Panc1 (cell line): ENCODE data around the gene LTF.

Source experiments
- POLR2AphosphoS5 ChIP-seq: IDR thresholded peaks from 2 replicates; pipeline ENCODE4 v1.6.1; 2012; ENCODE audit warnings: mild to moderate bottlenecking, low read depth, low read length, moderate library complexity
- REST ChIP-seq, 2 experiments: IDR thresholded peaks; 2 replicates each; pipeline ENCODE4 v1.6.1; 2011 to 2012; ENCODE audit warnings: low read depth in 2 of 2, control low read depth in 1 of 2, low read length in 1 of 2, mild to moderate bottlenecking in 1 of 2, moderate library complexity in 1 of 2; ENCODE audit not compliant: insufficient read depth in 1 of 2
- SIN3A ChIP-seq: IDR thresholded peaks from 2 replicates; pipeline ENCODE4 v1.6.1; 2012; ENCODE audit warnings: low read depth, mild to moderate bottlenecking, low read length, moderate library complexity, borderline replicate concordance; ENCODE audit not compliant: insufficient read depth
- TCF7L2 ChIP-seq: IDR thresholded peaks from 2 replicates; pipeline ENCODE4 v1.6.1; 2011; ENCODE audit warnings: mild to moderate bottlenecking, low read depth, low read length, inconsistent platforms
- TF ChIP-seq, protein P1 (sequence below): fragments of 450-650 bp; IDR thresholded peaks from 2 replicates; pipeline ENCODE4 v1.5.1; 2017; ENCODE audit warnings: mild to moderate bottlenecking

DNA sequence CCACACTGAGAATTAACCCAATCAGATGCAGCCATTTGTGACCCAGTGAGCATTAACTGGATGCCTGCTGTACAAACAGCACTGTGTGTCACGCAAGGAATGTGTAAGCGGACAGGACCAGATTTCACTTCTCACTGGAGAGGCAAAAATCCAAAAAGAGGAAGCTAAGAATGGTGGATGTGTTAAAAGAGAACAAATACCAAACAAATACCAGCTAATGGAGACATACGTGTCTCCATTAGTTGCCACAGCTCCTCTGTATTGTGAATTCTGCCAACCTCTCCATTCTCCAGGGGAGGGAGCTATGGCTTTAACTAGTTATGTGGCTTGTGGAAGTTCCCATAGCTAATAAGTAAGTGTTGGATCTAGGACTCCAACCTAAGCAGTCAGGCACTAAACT, 2.6 kb downstream of the LTF start:
- TF ChIP-seq, protein P1, sequence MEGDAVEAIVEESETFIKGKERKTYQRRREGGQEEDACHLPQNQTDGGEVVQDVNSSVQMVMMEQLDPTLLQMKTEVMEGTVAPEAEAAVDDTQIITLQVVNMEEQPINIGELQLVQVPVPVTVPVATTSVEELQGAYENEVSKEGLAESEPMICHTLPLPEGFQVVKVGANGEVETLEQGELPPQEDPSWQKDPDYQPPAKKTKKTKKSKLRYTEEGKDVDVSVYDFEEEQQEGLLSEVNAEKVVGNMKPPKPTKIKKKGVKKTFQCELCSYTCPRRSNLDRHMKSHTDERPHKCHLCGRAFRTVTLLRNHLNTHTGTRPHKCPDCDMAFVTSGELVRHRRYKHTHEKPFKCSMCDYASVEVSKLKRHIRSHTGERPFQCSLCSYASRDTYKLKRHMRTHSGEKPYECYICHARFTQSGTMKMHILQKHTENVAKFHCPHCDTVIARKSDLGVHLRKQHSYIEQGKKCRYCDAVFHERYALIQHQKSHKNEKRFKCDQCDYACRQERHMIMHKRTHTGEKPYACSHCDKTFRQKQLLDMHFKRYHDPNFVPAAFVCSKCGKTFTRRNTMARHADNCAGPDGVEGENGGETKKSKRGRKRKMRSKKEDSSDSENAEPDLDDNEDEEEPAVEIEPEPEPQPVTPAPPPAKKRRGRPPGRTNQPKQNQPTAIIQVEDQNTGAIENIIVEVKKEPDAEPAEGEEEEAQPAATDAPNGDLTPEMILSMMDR = no peak
- TF ChIP-seq TCF7L2 (no peak), POLR2AphosphoS5 (no peak), REST (IDR thresholded peaks at IDR 0.05; ENCODE audit: insufficient read depth in 1 of 2, low read depth in 2 of 2, low read length in 1 of 2) (no peak), SIN3A (no peak)
